Stimulated activated CD8-positive, alpha-beta memory T cell treated with anti-CD3 and anti-CD28 coated beads, Interleukin-2, amount 100 ng/mL, for 48 hours (primary cell): ENCODE measurements around the gene FXYD4.
"Not testable (repeated sequence)": the region's sequence is repeated elsewhere in the genome, so short reads cannot be mapped to it uniquely, and the experiment has no call there.

Experiments
- DNase-seq, 2 donors: peaks; one replicate each; pipeline ENCODE4 v3.0.0-alpha.2; 2020; ENCODE audit warnings: low read depth in 2 of 2

The FXYD4 gene

GRCh38 chr10:43375401-43376020, 4.1 kb downstream of the FXYD4 start:
- DNase-seq = no peak

- DNase-seq = no peak
Observed at GRCh38 chr10:43376046-43376635, 4.7 kb downstream of the FXYD4 start.

GRCh38 chr10:43376828-43377423, 5.5 kb downstream of the FXYD4 start:
- DNase-seq = no peak

- no peak for DNase-seq
Observed at GRCh38 chr10:43377424-43377883, 6.0 kb downstream of the FXYD4 start.

- DNase-seq = no peak
Observed at GRCh38 chr10:43380610-43381222, 9.3 kb downstream of the FXYD4 start.

GRCh38 chr10:43383204-43383971, 12.0 kb downstream of the FXYD4 start:
- DNase-seq = no peak

GRCh38 chr10:43384252-43385221, 13.1 kb downstream of the FXYD4 start:
- DNase-seq = no peak

GRCh38 chr10:43385412-43386004, 14.1 kb downstream of the FXYD4 start:
- DNase-seq = no peak

- DNase-seq = no peak
Observed at GRCh38 chr10:43386549-43386948, 15.1 kb downstream of the FXYD4 start.

- no peak for DNase-seq
Observed at GRCh38 chr10:43386981-43387677, 15.7 kb downstream of the FXYD4 start.

- no peak for DNase-seq
Observed at GRCh38 chr10:43387678-43388032, 16.2 kb downstream of the FXYD4 start.

- no peak for DNase-seq
Observed at GRCh38 chr10:43389867-43390266, 18.4 kb downstream of the FXYD4 start.

GRCh38 chr10:43390333-43390732, 18.9 kb downstream of the FXYD4 start:
- no peak for DNase-seq

GRCh38 chr10:43390759-43391158, 19.3 kb downstream of the FXYD4 start:
- no peak for DNase-seq

GRCh38 chr10:43391496-43391895, 20.1 kb downstream of the FXYD4 start:
- DNase-seq = no peak

GRCh38 chr10:43392748-43393147, 21.3 kb downstream of the FXYD4 start:
- no peak for DNase-seq

- DNase-seq = not testable (repeated sequence)
Observed at GRCh38 chr10:43393186-43393585, 21.8 kb downstream of the FXYD4 start.

- DNase-seq = no peak
Observed at GRCh38 chr10:43393606-43394360, 22.3 kb downstream of the FXYD4 start.

GRCh38 chr10:43394868-43395267, 23.4 kb downstream of the FXYD4 start:
- no peak for DNase-seq
